ENCODE results near the gene INAFM2. TPM values are rescaled to one million over a fixed set of nuclear protein-coding genes. Genes with fewer than 3 reads are reported as not detected.

INAFM2 gene
- polyA plus RNA-seq, 4 donors: 13.1 to 22.2 (median 18.3) TPM

Other genes with a start within 250 kb of the INAFM2 start
- 10 to 100 TPM; 22.2 to 46.7 (median 37.1) TPM for gene BMF, start 214.8 kb upstream of the INAFM2 start, polyA plus RNA-seq (ENCODE audit: insufficient read length in 4 of 4)
- gene BUB1B, start 162.6 kb upstream of the INAFM2 start, polyA plus RNA-seq (ENCODE audit: insufficient read length in 4 of 4): 10 to 100 TPM; 27.0 to 33.2 (median 31.6) TPM
- 1 to 10 TPM in 3 of 4 donors, under 1 TPM in 1; 0.67 to 8.4 (median 6.0) TPM for gene PAK6, start 84.6 kb upstream of the INAFM2 start, polyA plus RNA-seq (ENCODE audit: insufficient read length in 4 of 4)
- gene ANKRD63, start 40.6 kb upstream of the INAFM2 start, polyA plus RNA-seq (ENCODE audit: insufficient read length in 4 of 4): under 1 TPM in 1 of 4 donors, not detected in 3; 0.17 TPM
- gene PLCB2, start 15.8 kb upstream of the INAFM2 start, polyA plus RNA-seq (ENCODE audit: insufficient read length in 4 of 4): 10 to 100 TPM in 2 of 4 donors, 1 to 10 TPM in 2; 7.8 to 15.1 (median 10.1) TPM
- 10 to 100 TPM in 1 of 4 donors, 1 to 10 TPM in 3; 2.0 to 13.8 (median 4.9) TPM for gene CCDC9B, start 17.2 kb downstream of the INAFM2 start, polyA plus RNA-seq (ENCODE audit: insufficient read length in 4 of 4)
- gene PHGR1, start 27.3 kb downstream of the INAFM2 start, polyA plus RNA-seq (ENCODE audit: insufficient read length in 4 of 4): not detected
- gene DISP2, start 34.5 kb downstream of the INAFM2 start, polyA plus RNA-seq (ENCODE audit: insufficient read length in 4 of 4): 1 to 10 TPM in 1 of 4 donors, under 1 TPM in 3; 0.11 to 4.6 (median 0.48) TPM
- 10 to 100 TPM; 24.1 to 38.5 (median 32.8) TPM for gene KNSTRN, start 59.0 kb downstream of the INAFM2 start, polyA plus RNA-seq (ENCODE audit: insufficient read length in 4 of 4)
- gene IVD, start 82.1 kb downstream of the INAFM2 start, polyA plus RNA-seq (ENCODE audit: insufficient read length in 4 of 4): 10 to 100 TPM; 56.6 to 99.2 (median 67.1) TPM
- 10 to 100 TPM; 13.0 to 27.3 (median 21.4) TPM for gene BAHD1, start 117.3 kb downstream of the INAFM2 start, polyA plus RNA-seq (ENCODE audit: insufficient read length in 4 of 4)
- 10 to 100 TPM; 35.3 to 56.7 (median 38.2) TPM for gene CHST14, start 147.3 kb downstream of the INAFM2 start, polyA plus RNA-seq (ENCODE audit: insufficient read length in 4 of 4)
- 10 to 100 TPM; 23.3 to 27.0 (median 26.0) TPM for gene CCDC32, start 241.3 kb downstream of the INAFM2 start, polyA plus RNA-seq (ENCODE audit: insufficient read length in 4 of 4)
- gene RPUSD2, start 245.6 kb downstream of the INAFM2 start, polyA plus RNA-seq (ENCODE audit: insufficient read length in 4 of 4): 10 to 100 TPM in 2 of 4 donors, 1 to 10 TPM in 2; 8.5 to 12.7 (median 9.8) TPM

Measured in left renal pelvis (tissue), 4 donors.